ENCODE data around the gene OR5K2.

Gene OR5K2

GRCh38 chr3:98497381-98497780, at the start of gene OR5K2:
Gene OR5K2 (plus strand): TSS chr3:98497681. CDS start chr3:98497681, 0 bp downstream.
- DNase-seq (ENCODE audit: low read depth): no peak

GRCh38 chr3:98449606-98450193, 47.8 kb upstream of the OR5K2 start:
- DNase-seq (ENCODE audit: low read depth): no peak

GRCh38 chr3:98450372-98450771, 47.1 kb upstream of the OR5K2 start:
- DNase-seq (ENCODE audit: low read depth): no peak

GRCh38 chr3:98453827-98454226, 43.7 kb upstream of the OR5K2 start:
- DNase-seq (ENCODE audit: low read depth): no peak

- DNase-seq (ENCODE audit: low read depth): no peak
Observed at GRCh38 chr3:98454929-98455328, 42.6 kb upstream of the OR5K2 start.

GRCh38 chr3:98457543-98457942, 39.9 kb upstream of the OR5K2 start:
- DNase-seq (ENCODE audit: low read depth): no peak

- DNase-seq (ENCODE audit: low read depth): no peak
Observed at GRCh38 chr3:98460220-98460619, 37.3 kb upstream of the OR5K2 start.

- DNase-seq (ENCODE audit: low read depth): no peak
Observed at GRCh38 chr3:98462901-98463300, 34.6 kb upstream of the OR5K2 start, which contains the start of gene OR5K1. Gene OR5K1 (plus strand): TSS chr3:98463201. CDS start chr3:98469577, 6,376 bp downstream.

GRCh38 chr3:98482717-98483482, 14.6 kb upstream of the OR5K2 start:
- DNase-seq (ENCODE audit: low read depth): no peak

- no peak for DNase-seq (ENCODE audit: low read depth)
Observed at GRCh38 chr3:98483626-98484025, 13.9 kb upstream of the OR5K2 start.

- DNase-seq (ENCODE audit: low read depth): no peak
Observed at GRCh38 chr3:98500019-98500418, 2.5 kb downstream of the OR5K2 start.

- no peak for DNase-seq (ENCODE audit: low read depth)
Observed at GRCh38 chr3:98501270-98501669, 3.8 kb downstream of the OR5K2 start.

- DNase-seq (ENCODE audit: low read depth): no peak
Observed at GRCh38 chr3:98501863-98502576, 4.5 kb downstream of the OR5K2 start.

- DNase-seq (ENCODE audit: low read depth): no peak
Observed at GRCh38 chr3:98504539-98504938, 7.1 kb downstream of the OR5K2 start.

GRCh38 chr3:98508582-98508981, 11.1 kb downstream of the OR5K2 start:
- no peak for DNase-seq (ENCODE audit: low read depth)

- no peak for DNase-seq (ENCODE audit: low read depth)
Observed at GRCh38 chr3:98512576-98512975, 15.1 kb downstream of the OR5K2 start.

GRCh38 chr3:98513091-98513511, 15.6 kb downstream of the OR5K2 start:
- no peak for DNase-seq (ENCODE audit: low read depth)

GRCh38 chr3:98513736-98514135, 16.3 kb downstream of the OR5K2 start:
- no peak for DNase-seq (ENCODE audit: low read depth)

- no peak for DNase-seq (ENCODE audit: low read depth)
Observed at GRCh38 chr3:98514948-98515347, 17.5 kb downstream of the OR5K2 start.

- no peak for DNase-seq (ENCODE audit: low read depth)
Observed at GRCh38 chr3:98518816-98519215, 21.3 kb downstream of the OR5K2 start.

- no peak for DNase-seq (ENCODE audit: low read depth)
Observed at GRCh38 chr3:98519351-98519750, 21.9 kb downstream of the OR5K2 start.

- DNase-seq (ENCODE audit: low read depth): peak; percentile 31
Observed at GRCh38 chr3:98521897-98522543, 24.5 kb downstream of the OR5K2 start.

Data from activated T-helper 1 cell treated with Interleukin-2 at 50 U/mL for 16 hours (primary cell).